ENCODE results near the gene RFTN2. TPM values are rescaled to one million over a fixed set of nuclear protein-coding genes. Genes with fewer than 3 reads are reported as not detected.

RFTN2 gene
- polyA plus RNA-seq, 1 donor (not counting 4 experiments of a cell fraction or from before 2014, with no cell fraction given) = 0.37 TPM

GRCh38 chr2:197598450-197598849 is 76.9 kb downstream of the RFTN2 start:
- H3K79me2 ChIP-seq (ENCODE audit: control insufficient read depth, insufficient read depth, low read length) = no peaks in the 10 kb centered on the region
- no peaks in the 10 kb centered on the region for H3K36me3 ChIP-seq (ENCODE audit: control insufficient read depth in 2 of 2, extremely low read depth in 1 of 2, insufficient read depth in 2 of 2, low read length in 2 of 2)
- H3K4me1 ChIP-seq (ENCODE audit: control insufficient read depth, extremely low read depth, insufficient read depth, low read length) = peaks cover 5% of the 10 kb centered on the region
- no peak overlapping the region for H3K9ac ChIP-seq (ENCODE audit: control insufficient read depth, extremely low read depth, insufficient read depth, low read length)
- H3K9me1 ChIP-seq (ENCODE audit: control insufficient read depth, extremely low read depth, insufficient read depth, low read length) = no peaks in the 10 kb centered on the region
- no peak overlapping the region for H3K4me2 ChIP-seq (ENCODE audit: control insufficient read depth, extremely low read depth, insufficient read depth, low read depth, low read length)
- no peak overlapping the region for H3K4me3 ChIP-seq (ENCODE audit: control insufficient read depth in 2 of 3, extremely low read depth in 1 of 3, insufficient read depth in 2 of 3, low read depth in 1 of 3, low read length in 3 of 3)
- H3K9me3 ChIP-seq (ENCODE audit: control insufficient read depth, low read depth, low read length) = no peaks in the 10 kb centered on the region
- no peaks in the 10 kb centered on the region for H4K20me1 ChIP-seq (ENCODE audit: control insufficient read depth, extremely low read depth, insufficient read depth, low read length)
- H2AFZ ChIP-seq (ENCODE audit: control insufficient read depth, low read length) = no peak overlapping the region
- dilution Hi-C loops (cut with MboI; ENCODE audit: extremely low pct_ligation_motif_present, low sequenced_read_pairs) = no loop called here
- H3K27me3 ChIP-seq (ENCODE audit: control insufficient read depth, extremely low read depth, insufficient read depth, low read length) = no peaks in the 10 kb centered on the region
- no peak for DNase-seq (ENCODE audit: low read depth, low spot score)
- H3K27ac ChIP-seq (ENCODE audit: control insufficient read depth, insufficient read depth, low read length) = no peak overlapping the region
- no peak for TF ChIP-seq EZH2 (IDR thresholded peaks at IDR 0.05; ENCODE audit: low read length)
- TF ChIP-seq, protein P1, sequence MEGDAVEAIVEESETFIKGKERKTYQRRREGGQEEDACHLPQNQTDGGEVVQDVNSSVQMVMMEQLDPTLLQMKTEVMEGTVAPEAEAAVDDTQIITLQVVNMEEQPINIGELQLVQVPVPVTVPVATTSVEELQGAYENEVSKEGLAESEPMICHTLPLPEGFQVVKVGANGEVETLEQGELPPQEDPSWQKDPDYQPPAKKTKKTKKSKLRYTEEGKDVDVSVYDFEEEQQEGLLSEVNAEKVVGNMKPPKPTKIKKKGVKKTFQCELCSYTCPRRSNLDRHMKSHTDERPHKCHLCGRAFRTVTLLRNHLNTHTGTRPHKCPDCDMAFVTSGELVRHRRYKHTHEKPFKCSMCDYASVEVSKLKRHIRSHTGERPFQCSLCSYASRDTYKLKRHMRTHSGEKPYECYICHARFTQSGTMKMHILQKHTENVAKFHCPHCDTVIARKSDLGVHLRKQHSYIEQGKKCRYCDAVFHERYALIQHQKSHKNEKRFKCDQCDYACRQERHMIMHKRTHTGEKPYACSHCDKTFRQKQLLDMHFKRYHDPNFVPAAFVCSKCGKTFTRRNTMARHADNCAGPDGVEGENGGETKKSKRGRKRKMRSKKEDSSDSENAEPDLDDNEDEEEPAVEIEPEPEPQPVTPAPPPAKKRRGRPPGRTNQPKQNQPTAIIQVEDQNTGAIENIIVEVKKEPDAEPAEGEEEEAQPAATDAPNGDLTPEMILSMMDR (optimal IDR thresholded peaks at IDR 0.05 in 1 of 3, IDR thresholded peaks at IDR 0.05 in 1 of 3, conservative IDR thresholded peaks at IDR 0.05 in 1 of 3; ENCODE audit: extremely low read depth in 1 of 3, insufficient read depth in 2 of 3, low read length in 3 of 3) = no peak
- FAIRE-seq = no peak

- Histone ChIP-seq H3K4me2 (ENCODE audit: control insufficient read depth, extremely low read depth, insufficient read depth, low read depth, low read length) (no peak overlapping the region), H3K9me1 (ENCODE audit: control insufficient read depth, extremely low read depth, insufficient read depth, low read length) (no peaks in the 10 kb centered on the region), H4K20me1 (ENCODE audit: control insufficient read depth, extremely low read depth, insufficient read depth, low read length) (no peaks in the 10 kb centered on the region), H3K9ac (ENCODE audit: control insufficient read depth, extremely low read depth, insufficient read depth, low read length) (no peak overlapping the region), H3K9me3 (ENCODE audit: control insufficient read depth, low read depth, low read length) (no peaks in the 10 kb centered on the region), H3K4me3 (ENCODE audit: control insufficient read depth in 2 of 3, extremely low read depth in 1 of 3, insufficient read depth in 2 of 3, low read depth in 1 of 3, low read length in 3 of 3) (no peak overlapping the region), H2AFZ (ENCODE audit: control insufficient read depth, low read length) (no peak overlapping the region), H3K4me1 (ENCODE audit: control insufficient read depth, extremely low read depth, insufficient read depth, low read length) (peaks cover 5% of the 10 kb centered on the region), H3K27me3 (ENCODE audit: control insufficient read depth, extremely low read depth, insufficient read depth, low read length) (no peaks in the 10 kb centered on the region), H3K79me2 (ENCODE audit: control insufficient read depth, insufficient read depth, low read length) (no peaks in the 10 kb centered on the region), H3K27ac (ENCODE audit: control insufficient read depth, insufficient read depth, low read length) (no peak overlapping the region), H3K36me3 (ENCODE audit: control insufficient read depth in 2 of 2, extremely low read depth in 1 of 2, insufficient read depth in 2 of 2, low read length in 2 of 2) (no peaks in the 10 kb centered on the region)
- dilution Hi-C loops (cut with MboI; ENCODE audit: extremely low pct_ligation_motif_present, low sequenced_read_pairs) = no loop called here
- DNase-seq (ENCODE audit: low read depth, low spot score) (no peak), FAIRE-seq (no peak)
- no peak for TF ChIP-seq EZH2 (IDR thresholded peaks at IDR 0.05; ENCODE audit: low read length)
- TF ChIP-seq, protein P1 (optimal IDR thresholded peaks at IDR 0.05 in 1 of 3, IDR thresholded peaks at IDR 0.05 in 1 of 3, conservative IDR thresholded peaks at IDR 0.05 in 1 of 3; ENCODE audit: extremely low read depth in 1 of 3, insufficient read depth in 2 of 3, low read length in 3 of 3) = no peak
These were observed 78.2 kb downstream of the RFTN2 start for GRCh38 chr2:197597166-197597565.

All from keratinocyte (primary cell).